ENCODE data around the gene STRN3. TPM values are rescaled to one million over a fixed set of nuclear protein-coding genes. Genes with fewer than 3 reads are reported as not detected.
"Not testable (repeated sequence)": the region's sequence is repeated elsewhere in the genome, so short reads cannot be mapped to it uniquely, and the experiment has no call there.

Gene STRN3
- polyA plus RNA-seq (ENCODE audit: insufficient read length): 47.6 TPM

DNA sequence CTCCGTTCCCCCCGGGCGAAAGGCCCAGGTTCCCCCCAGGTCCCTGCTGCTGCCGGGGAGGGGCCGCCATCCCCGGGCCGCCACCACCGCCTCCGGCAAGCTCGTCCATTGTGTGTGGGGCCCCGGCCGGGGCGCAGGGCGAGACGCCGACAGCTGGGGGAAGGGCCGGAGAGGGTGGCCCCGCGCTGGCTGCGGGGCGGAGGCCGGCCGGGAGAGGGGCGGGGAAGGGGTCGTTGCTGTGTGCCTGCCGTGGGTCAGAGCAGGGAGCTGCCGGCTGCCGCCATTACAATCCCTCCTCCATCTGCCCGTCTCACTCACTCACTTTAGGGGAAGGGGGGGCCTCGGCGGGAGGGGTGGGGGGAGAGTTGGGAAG lies at the start of gene STRN3:
STRN3 (minus strand) TSS at position 303 of the 373 bp plus-strand sequence; CDS start at position 109, 194 bp downstream.
- DNase-seq (ENCODE audit: low read depth): no peak

DNA sequence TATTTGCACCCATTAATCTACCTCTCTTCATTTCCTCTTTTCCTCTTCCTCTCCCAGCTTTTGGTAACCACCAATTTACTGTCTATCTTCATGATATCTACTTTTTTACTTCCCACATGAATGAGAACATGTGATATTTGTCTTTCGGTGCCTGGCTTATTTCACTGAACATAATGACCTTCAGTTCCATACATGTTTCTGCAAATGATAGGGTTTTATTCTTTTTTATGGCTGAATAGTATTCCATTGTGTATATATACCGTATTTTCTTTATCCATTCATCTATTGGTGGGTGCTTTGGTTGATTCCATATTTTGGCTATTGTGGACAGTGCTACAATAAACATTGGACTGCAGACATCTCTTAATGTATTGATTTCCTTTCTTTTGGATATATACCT lies 49.0 kb upstream of the STRN3 start:
- DNase-seq (ENCODE audit: low read depth): no peak

- DNase-seq (ENCODE audit: low read depth): no peak
Measured at GRCh38 chr14:31071151-31071550, 45.0 kb upstream of the STRN3 start.

- no peak for DNase-seq (ENCODE audit: low read depth)
Measured at GRCh38 chr14:31070431-31070830, 44.3 kb upstream of the STRN3 start.

- DNase-seq (ENCODE audit: low read depth): no peak
Measured at GRCh38 chr14:31069343-31069742, 43.2 kb upstream of the STRN3 start.

DNA sequence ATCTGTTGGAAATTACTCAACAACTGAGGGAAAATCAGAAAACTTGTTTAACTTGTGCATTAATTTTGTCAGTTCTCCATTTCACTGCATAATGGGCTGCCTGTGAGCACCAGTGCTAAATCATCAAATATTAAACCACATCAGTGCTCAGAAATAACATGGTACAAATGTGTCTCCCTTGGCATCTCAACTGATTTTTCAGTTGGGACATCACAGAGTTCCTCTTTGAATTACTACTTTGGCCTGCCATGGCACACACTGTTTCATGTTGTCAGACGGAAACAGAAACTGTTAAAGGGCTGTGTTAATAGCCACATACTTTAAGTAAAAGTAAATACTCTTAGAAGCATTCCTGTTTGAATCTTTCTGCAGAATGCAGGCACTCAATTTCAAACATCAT lies 42.1 kb upstream of the STRN3 start:
- no peak for DNase-seq (ENCODE audit: low read depth)

DNA sequence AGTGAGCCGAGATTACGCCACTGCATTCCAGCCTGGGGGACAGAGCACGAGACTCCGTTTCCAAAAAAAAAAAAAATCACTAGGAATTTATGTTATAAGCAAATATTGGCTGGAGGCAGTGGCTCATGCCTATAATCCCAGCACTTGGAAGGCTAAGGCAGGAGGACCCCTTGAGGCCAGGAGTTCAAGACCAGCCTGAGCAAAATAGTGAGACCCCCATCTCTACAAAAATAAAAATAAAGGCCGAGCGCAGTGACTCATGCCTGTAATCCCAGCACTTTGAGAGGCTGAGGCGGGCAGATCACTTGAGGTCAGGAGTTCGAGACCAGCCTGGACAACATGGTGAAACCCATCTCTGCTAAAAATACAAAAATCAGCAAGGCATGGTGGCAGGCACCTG lies 36.7 kb upstream of the STRN3 start:
- DNase-seq (ENCODE audit: low read depth): not testable (repeated sequence)

DNA sequence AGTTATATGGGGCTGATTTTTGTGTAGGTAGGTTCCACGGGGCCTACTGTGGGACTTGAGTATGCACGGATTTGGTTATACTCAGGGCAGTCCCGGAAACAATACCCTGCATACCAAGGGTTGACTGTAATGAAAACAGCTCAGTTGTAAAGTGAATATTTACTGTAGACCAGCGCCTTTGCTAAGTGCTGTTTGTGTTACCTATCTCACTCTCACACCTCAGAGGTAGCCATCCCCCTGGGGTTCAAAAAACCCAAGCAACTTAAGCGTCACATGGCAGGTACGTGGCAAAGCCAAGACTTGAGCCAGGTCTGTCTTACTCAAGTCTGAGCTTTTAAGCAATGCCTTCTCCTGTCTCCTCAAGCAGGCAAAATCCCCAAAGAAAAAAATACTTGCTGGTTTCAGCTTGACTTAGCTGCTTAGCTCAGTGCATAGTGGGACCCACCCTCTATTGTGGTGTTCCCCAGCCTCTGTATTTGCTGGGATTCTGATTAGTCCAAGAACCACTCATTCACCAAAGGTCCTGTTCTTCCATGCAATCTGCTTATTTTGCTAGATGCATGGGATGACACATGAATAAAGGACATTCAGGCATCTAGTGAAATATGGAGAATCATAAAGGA lies 34.2 kb upstream of the STRN3 start:
- DNase-seq (ENCODE audit: low read depth): no peak

GRCh38 chr14:31059152-31059924 lies 33.2 kb upstream of the STRN3 start:
- no peak for DNase-seq (ENCODE audit: low read depth)

GRCh38 chr14:31057701-31058364 lies 31.7 kb upstream of the STRN3 start:
- DNase-seq (ENCODE audit: low read depth): no peak

- DNase-seq (ENCODE audit: low read depth): no peak
Measured at GRCh38 chr14:31057035-31057434, 30.9 kb upstream of the STRN3 start.

DNA sequence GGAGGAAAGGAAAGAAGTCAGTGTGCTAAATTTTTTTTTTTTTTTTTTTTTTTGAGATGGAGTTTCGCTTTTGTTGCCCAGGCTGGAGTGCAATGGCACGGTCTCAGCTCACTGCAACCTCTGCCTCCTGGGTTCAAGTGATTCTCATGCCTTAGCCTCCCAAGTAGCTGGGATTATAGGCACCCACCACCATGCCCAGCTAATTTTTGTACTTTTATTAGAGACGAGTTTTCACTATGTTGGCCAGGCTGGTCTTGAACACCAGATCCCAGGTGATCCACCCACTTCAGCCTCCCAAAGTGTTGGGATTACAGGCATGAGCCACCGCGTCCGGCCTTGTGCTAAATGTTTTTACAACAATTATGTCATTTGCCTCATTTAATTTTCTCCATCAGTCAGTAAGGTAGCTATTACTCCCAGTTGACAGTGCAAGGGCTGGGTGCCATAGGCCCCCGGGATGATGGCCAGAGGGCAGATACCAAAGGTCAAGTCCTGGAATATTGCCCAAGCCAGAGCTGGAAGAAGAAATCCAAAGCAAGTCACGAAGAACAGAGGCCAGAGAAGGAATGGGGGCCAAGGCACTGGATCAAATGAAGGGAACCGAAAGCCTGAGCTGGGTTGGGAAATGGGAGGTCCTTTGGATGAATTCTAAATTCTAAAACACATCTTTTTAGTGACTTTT lies 26.9 kb upstream of the STRN3 start:
- not testable (repeated sequence) for DNase-seq (ENCODE audit: low read depth)

DNA sequence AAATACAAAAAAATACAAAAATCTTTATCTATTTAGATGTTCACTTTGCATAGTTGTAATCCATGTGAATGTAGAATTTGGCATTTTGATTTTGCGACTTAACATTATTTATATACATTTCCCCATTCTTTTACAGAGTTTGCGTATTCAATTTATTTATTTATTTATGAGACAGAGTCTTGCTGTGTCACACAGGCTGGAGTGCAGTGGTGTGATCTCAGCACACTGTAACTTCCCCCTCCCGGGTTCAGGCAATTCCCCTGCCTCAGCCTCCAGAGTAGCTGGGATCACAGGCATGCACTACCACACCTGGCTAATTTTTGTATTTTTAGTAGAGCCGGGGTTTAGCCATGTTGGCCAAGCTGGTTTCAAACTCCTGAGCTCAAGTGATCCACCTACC lies 25.3 kb upstream of the STRN3 start:
- DNase-seq (ENCODE audit: low read depth): no peak

DNA sequence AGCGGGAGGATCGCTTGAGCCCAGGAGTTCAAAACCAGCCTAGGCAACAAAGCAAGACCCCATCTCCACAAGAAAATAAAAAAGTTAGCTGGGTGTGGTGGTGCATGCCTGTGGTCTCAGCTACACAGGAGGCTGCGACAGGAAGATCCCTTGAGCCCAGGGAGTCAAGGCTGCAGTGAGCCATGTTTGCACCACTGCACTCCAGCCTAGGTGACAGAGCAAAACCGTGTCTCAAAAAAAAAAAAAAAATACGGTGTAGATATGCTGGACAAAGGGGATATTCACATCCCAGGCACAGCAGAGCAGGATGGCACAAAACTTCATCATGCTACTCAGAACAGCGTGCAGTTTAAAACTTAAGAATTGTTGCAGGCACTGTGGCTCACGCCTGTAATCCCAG lies 24.8 kb upstream of the STRN3 start:
- no peak for DNase-seq (ENCODE audit: low read depth)

DNA sequence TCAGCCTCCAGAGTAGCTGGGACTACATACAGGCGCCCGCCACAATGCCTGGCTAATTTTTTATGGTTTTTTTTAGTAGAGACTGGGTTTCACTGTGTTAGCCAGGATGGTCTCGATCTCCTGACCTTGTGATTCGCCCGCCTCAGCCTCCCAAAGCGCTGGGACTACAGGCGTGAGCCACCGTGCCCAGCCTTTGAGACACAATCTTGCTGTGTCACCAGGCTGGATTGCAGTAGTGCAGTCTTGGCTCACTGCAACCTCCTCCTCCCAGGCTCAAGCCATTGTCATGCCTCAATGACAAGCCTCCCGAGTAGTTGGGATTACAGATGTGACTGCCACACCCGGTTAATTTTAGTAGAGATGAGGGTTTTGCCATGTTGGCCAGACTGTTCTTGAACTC lies 21.3 kb upstream of the STRN3 start:
- DNase-seq (ENCODE audit: low read depth): no peak

DNA sequence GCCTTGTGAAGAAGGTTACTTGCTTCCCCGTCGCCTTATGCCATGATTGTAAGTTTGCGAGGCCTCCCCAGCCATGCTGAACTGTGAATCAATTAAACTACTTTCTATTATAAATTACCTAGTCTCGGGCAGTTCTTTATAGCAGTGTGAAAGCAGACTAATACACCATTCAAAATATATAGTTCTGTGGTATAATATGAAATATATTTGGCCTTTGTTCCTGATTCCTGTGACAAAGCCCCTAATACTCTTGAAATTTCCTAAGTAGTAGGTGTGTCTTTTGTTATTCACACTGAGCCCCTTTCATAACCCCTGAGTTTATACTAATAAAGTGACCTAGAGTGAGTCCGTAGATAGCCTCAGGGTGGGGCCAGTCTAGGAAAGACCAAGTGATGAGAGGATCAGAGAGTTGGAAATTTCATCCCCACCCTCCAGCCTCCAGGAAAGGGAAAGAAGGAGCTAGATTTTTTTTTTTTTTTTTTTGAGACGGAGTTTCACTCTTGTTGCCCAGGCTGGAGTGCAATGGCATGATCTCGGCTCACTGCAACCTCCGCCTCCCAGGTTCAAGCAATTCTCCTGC lies 19.4 kb upstream of the STRN3 start:
- DNase-seq (ENCODE audit: low read depth): no peak

DNA sequence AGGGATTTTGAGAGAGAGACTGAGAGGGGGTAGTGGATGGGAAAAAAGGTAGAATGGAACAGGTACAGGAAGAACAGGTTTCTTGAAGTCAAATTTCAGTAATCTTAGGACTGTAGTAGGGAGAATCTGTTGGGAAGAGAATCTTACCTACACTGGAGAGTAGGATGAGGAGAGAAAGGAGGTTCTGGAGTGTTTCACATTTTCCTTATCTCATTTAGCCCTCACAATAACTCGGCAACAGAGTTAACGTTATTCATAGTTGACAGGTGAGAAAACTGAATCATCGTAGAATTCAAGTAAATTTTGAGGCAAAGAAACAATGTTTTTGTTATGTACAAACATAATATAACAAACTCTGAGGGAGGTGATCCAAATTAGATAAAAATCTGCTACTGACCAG lies 17.2 kb upstream of the STRN3 start:
- no peak for DNase-seq (ENCODE audit: low read depth)

GRCh38 chr14:31042893-31043292 lies 16.7 kb upstream of the STRN3 start:
- not testable (repeated sequence) for DNase-seq (ENCODE audit: low read depth)

GRCh38 chr14:31042300-31042699 lies 16.1 kb upstream of the STRN3 start:
- no peak for DNase-seq (ENCODE audit: low read depth)

DNA sequence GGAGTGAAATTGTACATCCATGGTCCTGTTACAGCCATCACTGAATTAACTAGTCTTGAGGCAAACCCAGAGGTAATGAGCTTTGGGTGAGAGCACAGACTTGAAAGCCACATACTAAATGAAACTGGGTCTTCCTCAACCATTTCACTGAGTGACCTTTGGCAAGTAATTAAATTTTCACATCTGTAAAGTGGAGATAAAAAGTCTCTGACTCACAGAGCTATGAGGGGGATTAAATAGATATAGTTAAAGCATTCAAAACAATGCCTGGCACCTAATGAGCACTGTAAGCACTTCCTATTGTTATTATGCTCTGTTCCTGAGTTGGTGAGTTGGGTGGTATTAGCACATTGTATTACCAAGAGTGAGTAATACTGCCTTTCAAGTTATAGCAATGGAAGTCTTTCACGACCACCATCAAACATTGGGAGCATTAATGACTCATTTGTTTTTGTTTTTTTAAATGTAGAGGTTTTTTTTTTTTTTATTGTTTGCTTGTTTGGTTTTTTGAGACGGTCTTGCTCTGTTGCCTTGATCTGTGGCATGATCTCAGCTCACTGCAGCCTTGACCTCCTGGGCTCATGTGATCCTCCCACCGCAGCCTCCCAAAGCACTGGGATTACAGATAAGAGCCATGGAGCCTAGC lies 12.5 kb upstream of the STRN3 start:
- DNase-seq (ENCODE audit: low read depth): no peak

DNA sequence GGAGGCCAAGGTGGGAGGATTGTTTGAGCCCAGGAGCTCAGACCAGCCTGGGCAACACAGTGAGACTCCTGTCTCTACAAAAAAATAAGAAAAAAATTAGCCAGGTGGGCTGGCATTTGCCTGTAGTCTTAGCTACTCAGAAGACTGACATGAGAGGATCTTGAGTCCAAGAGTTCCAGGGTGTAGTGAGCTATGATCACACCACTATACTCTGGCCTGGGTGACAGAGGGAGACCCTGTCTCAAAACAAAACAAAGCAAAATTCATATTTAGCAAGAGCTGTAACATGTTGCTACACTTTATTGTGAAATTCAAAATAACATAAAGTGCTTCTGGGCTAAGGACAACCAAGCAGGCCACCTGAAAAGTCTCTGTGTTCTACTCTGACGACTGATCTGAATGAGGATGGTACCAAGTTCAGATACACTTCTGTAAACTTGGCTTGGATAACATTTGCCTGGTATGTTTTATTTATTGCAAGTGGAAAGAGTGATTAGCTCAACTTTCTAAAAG lies 11.6 kb upstream of the STRN3 start:
- no peak for DNase-seq (ENCODE audit: low read depth)
